Measurements from ENCODE around the gene BTD. TPM values are rescaled to one million over a fixed set of nuclear protein-coding genes. Genes with fewer than 3 reads are reported as not detected.

The BTD gene
- total RNA-seq, 1 donor from 2014 or later, result 16.2 TPM

DNA sequence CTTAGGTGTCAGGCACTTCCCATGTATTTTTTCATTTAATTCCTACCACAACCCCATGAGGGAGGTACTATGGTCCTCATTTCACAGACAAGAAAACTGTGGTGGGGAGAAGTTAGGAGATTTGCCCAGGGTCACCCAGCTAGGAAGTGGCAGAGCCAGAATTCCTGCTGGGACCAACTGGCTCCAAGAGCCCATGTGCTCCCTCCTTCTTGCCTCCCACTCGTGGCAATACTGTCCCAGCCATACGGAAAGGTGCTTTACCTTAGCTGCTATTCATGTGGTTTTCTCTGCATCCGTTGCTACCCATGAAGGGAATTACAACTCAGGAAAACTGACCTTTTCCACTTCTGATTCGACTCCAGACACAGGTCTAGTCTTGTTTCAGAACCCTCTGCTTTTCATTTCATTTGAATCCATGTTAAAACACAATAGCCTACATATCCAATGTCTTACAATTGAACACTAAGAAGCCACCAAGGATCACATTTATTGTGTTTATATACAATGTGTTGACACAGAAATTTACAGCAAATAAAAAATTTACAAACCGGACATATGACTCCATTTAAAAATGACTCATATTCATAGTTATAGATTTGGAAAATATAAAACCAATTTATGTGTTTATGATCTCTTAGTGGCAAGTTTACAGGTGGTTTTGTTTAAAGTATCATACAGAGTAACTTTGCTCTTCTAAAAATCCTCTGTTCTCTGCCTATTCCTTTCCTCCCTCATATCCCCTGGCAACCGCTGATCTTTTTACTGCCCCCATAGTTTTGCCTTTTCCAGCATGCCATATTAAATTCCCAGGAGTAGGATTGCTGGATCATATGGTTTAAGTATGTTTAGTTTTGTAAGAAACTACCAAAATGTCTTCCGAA lies 58.8 kb downstream of the BTD start:
- peaks cover 17% of the 10 kb centered on the region for H3K9me3 Mint-ChIP-seq (ENCODE audit: unreplicated experiment)
- no peak for DNase-seq (ENCODE audit: low read depth)
- peaks cover 13% of the 10 kb centered on the region for H3K9me3 ChIP-seq (ENCODE audit: insufficient read depth, low read depth, low read length)
- no peak for FAIRE-seq
- no peak overlapping the region for H3K27ac ChIP-seq (ENCODE audit: low read depth, low read length)
- H3K27ac Mint-ChIP-seq (ENCODE audit: unreplicated experiment), result peak overlapping the region; percentile 30
- no peaks in the 10 kb centered on the region for H3K27me3 Mint-ChIP-seq (ENCODE audit: low read depth, unreplicated experiment)
- TF ChIP-seq EZH2 (IDR thresholded peaks at IDR 0.05; ENCODE audit: insufficient read depth, low read length) (no peak), CTCF (IDR thresholded peaks at IDR 0.05; ENCODE audit: insufficient read depth, low read depth, low read length) (no peak)
- no peaks in the 10 kb centered on the region for H3K27me3 ChIP-seq (ENCODE audit: insufficient read depth, low read length)
- peaks cover 8% of the 10 kb centered on the region for H3K4me1 Mint-ChIP-seq (ENCODE audit: low read depth, unreplicated experiment)
- peaks cover 13% of the 10 kb centered on the region for H3K36me3 Mint-ChIP-seq (ENCODE audit: low read depth, unreplicated experiment)
- H3K4me3 Mint-ChIP-seq (ENCODE audit: unreplicated experiment), result no peak overlapping the region
- no peak overlapping the region for H3K4me2 ChIP-seq (ENCODE audit: low read length)
- H3K4me1 ChIP-seq (ENCODE audit: insufficient read depth, low read length), result no peaks in the 10 kb centered on the region
- no peaks in the 10 kb centered on the region for H3K36me3 ChIP-seq (ENCODE audit: insufficient read depth, low read length)
- no peak overlapping the region for H3K9ac ChIP-seq (ENCODE audit: low read length)
- H4K20me1 ChIP-seq (ENCODE audit: insufficient read depth, low read length), result no peaks in the 10 kb centered on the region
- no peak overlapping the region for H2AFZ ChIP-seq (ENCODE audit: low read depth, low read length)
- H3K4me3 ChIP-seq (ENCODE audit: insufficient read depth, low read depth, low read length), result no peak overlapping the region
- H3K79me2 ChIP-seq (ENCODE audit: insufficient read depth, low read length), result no peaks in the 10 kb centered on the region

DNA sequence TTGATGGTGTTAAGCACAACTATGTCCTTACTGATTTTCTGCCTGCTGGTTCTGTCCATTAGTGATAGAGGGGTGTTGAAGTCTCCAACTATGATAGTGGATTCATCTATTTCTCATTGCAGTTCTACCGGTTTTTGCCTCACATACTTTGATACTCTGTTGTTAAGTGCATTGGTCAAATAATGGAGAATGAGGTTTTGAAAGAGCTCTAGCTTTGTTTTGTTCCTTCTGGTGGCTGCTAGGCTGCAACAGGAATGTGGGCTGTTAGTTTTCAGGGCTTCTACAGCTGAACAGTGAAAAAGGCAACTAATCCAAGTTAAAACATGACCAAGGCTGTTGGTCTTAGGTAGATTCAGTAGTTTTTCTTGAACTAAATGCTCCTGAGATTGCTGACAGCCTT lies 62.6 kb downstream of the BTD start:
- Histone ChIP-seq H2AFZ (ENCODE audit: low read depth, low read length) (no peak overlapping the region), H4K20me1 (ENCODE audit: insufficient read depth, low read length) (no peaks in the 10 kb centered on the region), H3K27me3 (ENCODE audit: insufficient read depth, low read length) (no peaks in the 10 kb centered on the region), H3K4me2 (ENCODE audit: low read length) (no peak overlapping the region), H3K27ac (ENCODE audit: low read depth, low read length) (no peak overlapping the region), H3K9me3 (ENCODE audit: insufficient read depth, low read depth, low read length) (no peaks in the 10 kb centered on the region), H3K9ac (ENCODE audit: low read length) (no peak overlapping the region), H3K4me3 (ENCODE audit: insufficient read depth, low read depth, low read length) (no peak overlapping the region), H3K4me1 (ENCODE audit: insufficient read depth, low read length) (no peaks in the 10 kb centered on the region), H3K79me2 (ENCODE audit: insufficient read depth, low read length) (no peaks in the 10 kb centered on the region), H3K36me3 (ENCODE audit: insufficient read depth, low read length) (peaks cover 14% of the 10 kb centered on the region)
- Mint-ChIP-seq H3K9me3 (ENCODE audit: unreplicated experiment) (peaks cover 3% of the 10 kb centered on the region), H3K4me3 (ENCODE audit: unreplicated experiment) (no peak overlapping the region), H3K27me3 (ENCODE audit: low read depth, unreplicated experiment) (no peaks in the 10 kb centered on the region), H3K27ac (ENCODE audit: unreplicated experiment) (no peak overlapping the region), H3K4me1 (ENCODE audit: low read depth, unreplicated experiment) (peaks cover 6% of the 10 kb centered on the region), H3K36me3 (ENCODE audit: low read depth, unreplicated experiment) (peaks cover 8% of the 10 kb centered on the region)
- no peak for DNase-seq (ENCODE audit: low read depth)
- TF ChIP-seq EZH2 (IDR thresholded peaks at IDR 0.05; ENCODE audit: insufficient read depth, low read length) (no peak), CTCF (IDR thresholded peaks at IDR 0.05; ENCODE audit: insufficient read depth, low read depth, low read length) (no peak)
- no peak for FAIRE-seq

All from astrocyte (in vitro differentiated cells and primary cell).